Endothelial cell (in vitro differentiated cells): Measurements from ENCODE around the gene FOXK1. TPM values are rescaled to one million over a fixed set of nuclear protein-coding genes. Genes with fewer than 3 reads are reported as not detected.

Experiments
- DNase-seq: peaks from one replicate; pipeline ENCODE4 v3.0.0; 2021; ENCODE audit warnings: low spot score
- H3K27ac Mint-ChIP-seq: one replicate; pipeline ENCODE4 v1.8.0; 2021; ENCODE audit warnings: mixed read lengths, inconsistent platforms; ENCODE audit not compliant: unreplicated experiment
- H3K27me3 Mint-ChIP-seq: one replicate; pipeline ENCODE4 v1.8.0; 2021; ENCODE audit warnings: mild to moderate bottlenecking, moderate library complexity, mixed read lengths, inconsistent platforms; ENCODE audit not compliant: unreplicated experiment
- H3K36me3 Mint-ChIP-seq: one replicate; pipeline ENCODE4 v1.8.0; 2021; ENCODE audit warnings: mild to moderate bottlenecking, low read depth, mixed read lengths, inconsistent platforms; ENCODE audit not compliant: unreplicated experiment
- H3K4me1 Mint-ChIP-seq: one replicate; pipeline ENCODE4 v1.8.0; 2021; ENCODE audit warnings: mild to moderate bottlenecking, mixed read lengths, inconsistent platforms; ENCODE audit not compliant: unreplicated experiment
- H3K4me3 Mint-ChIP-seq: one replicate; pipeline ENCODE4 v1.8.0; 2021; ENCODE audit warnings: mild to moderate bottlenecking, mixed read lengths, inconsistent platforms; ENCODE audit not compliant: unreplicated experiment
- H3K9me3 Mint-ChIP-seq: one replicate; pipeline ENCODE4 v1.8.0; 2021; ENCODE audit warnings: mixed read lengths, inconsistent platforms; ENCODE audit not compliant: unreplicated experiment
- CTCF ChIP-seq: fragments of 200-600 bp; sonication (generic); IDR thresholded peaks from one replicate; pipeline ENCODE4 v1.5.0; 2021; ENCODE audit warnings: antibody characterized with exemption; ENCODE audit not compliant: unreplicated experiment
- total RNA-seq: library from RNA; stranded (reverse); fragmentation: NEBNext Ultra II Directional; extraction: Animal tissue kit (Norgen Biotek cat#: 25700); gene quantifications from one replicate; pipeline ENCODE4 v1.2.1, GENCODE V29; 2021; ENCODE audit not compliant: unreplicated experiment

The FOXK1 gene
- total RNA-seq, 1 donor from 2014 or later, result 73.8 TPM

DNA sequence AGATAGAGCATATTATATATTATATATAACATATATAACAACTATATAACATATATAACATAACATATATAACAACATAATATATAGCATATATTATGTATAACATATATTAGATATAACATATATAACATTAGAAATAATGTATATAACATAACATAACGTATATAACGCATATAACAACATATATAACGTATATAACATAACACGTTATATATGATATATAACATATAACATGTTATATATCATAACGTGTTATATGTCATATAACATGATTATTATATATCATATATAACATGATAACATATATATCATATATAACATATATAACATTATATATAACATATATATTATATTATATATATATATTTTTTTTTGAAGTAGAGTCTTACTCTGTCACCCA lies 97.0 kb downstream of the FOXK1 start:
- peaks cover 32% of the 10 kb centered on the region for H3K36me3 Mint-ChIP-seq
- no peak overlapping the region for H3K4me3 Mint-ChIP-seq

DNA sequence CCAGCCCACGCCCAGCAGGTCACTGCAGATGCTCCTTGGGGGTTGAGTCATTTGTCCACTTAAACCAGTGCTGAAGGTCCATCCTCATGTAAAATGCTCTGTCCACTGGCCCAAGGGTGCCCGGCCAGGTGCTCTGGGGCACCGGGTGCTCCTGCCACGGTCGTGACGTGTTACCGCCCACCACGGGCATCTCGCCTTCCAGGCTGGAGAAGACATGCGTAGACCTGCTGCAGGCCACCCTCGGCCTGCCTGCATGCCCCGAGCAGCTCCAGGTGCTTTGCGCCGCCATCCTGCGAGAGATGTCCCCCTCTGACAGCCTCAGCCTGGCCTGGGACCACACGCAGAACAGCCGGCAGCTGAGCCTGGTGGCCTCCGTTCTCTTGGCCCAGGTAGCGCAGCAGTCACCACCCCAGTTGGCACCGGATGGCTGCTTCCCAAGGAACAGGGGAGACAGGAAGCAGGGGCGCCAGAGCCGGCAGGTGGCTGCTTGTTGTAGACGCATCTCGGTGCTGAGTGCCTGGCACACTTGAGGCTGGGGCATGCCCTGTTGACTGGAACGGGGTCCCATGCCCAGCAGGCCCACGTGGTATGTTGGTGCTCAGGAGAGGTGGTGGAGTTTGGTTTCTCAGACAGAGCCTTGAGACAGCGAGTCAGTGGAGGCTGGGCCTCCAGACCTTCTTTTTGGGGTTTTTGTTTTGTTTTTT lies 99.4 kb downstream of the FOXK1 start:
- Mint-ChIP-seq H3K9me3 (no peaks in the 10 kb centered on the region), H3K4me1 (peaks cover 11% of the 10 kb centered on the region), H3K4me3 (no peak overlapping the region), H3K27me3 (peaks cover 14% of the 10 kb centered on the region), H3K36me3 (peaks cover 25% of the 10 kb centered on the region), H3K27ac (no peak overlapping the region)
- TF ChIP-seq CTCF, result no peak
- no peak for DNase-seq

More for the DNA sequence above, 97.0 kb downstream of the FOXK1 start:
- no peaks in the 10 kb centered on the region for H3K9me3 Mint-ChIP-seq
- peaks cover 23% of the 10 kb centered on the region for H3K27me3 Mint-ChIP-seq
- H3K27ac Mint-ChIP-seq, result no peak overlapping the region
- no peak for DNase-seq
- TF ChIP-seq CTCF, result no peak
- peaks cover 28% of the 10 kb centered on the region for H3K4me1 Mint-ChIP-seq

DNA sequence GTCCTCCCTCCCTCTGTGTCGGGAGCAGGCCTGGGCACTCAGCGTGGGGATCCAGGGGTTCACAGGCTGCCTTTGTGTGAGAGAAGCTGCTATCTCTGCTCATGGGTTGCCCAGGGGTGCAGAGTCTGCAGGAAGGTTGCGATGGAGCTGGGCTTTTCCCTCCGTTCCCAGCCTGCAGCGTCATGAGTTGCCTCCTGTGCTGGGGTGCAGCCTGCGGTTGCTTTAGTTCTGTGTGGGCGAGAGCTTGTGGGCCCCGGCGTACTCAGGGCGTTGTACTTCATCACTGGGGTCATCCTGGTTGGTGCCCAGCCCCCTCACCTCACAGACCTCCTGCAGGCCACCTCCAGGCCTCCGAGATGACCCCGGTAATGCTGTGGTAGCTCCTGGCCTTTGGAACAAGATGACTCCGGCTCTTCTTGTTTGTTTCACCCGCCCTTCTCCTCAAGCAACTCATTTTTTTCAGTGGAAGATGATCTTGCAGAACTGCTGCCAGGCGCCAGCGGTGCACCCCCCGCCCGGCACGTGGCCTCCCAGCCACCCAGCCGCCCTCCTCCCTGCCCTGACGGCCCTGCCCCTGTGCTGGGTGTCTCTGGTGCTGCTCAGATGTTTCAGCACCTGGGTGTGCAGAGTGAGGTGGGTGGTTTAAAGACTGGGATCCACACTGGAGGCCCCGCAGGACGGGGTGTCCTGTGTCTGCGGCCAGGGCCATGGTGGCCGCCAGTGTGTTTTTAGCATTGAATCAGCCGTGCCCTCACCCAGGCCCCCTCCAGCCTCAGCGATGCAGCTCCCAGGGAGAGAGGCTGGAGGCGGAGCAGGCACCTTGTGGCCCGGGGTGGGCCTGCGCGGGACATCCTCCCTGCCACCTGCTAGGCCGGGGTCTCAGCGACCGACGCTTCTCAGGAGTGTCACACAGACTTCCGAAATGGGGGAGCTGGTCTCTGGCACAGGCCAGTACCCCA lies 100.5 kb downstream of the FOXK1 start:
- H3K27ac Mint-ChIP-seq, result no peak overlapping the region
- H3K4me1 Mint-ChIP-seq, result peaks cover 6% of the 10 kb centered on the region
- H3K4me3 Mint-ChIP-seq, result no peak overlapping the region
- H3K27me3 Mint-ChIP-seq, result peaks cover 10% of the 10 kb centered on the region
- DNase-seq, result no peak
- no peaks in the 10 kb centered on the region for H3K9me3 Mint-ChIP-seq
- peaks cover 25% of the 10 kb centered on the region for H3K36me3 Mint-ChIP-seq
- no peak for TF ChIP-seq CTCF

GRCh38 chr7:4783292-4783652 lies 101.2 kb downstream of the FOXK1 start:
- Mint-ChIP-seq H3K27me3 (peaks cover 10% of the 10 kb centered on the region), H3K36me3 (peaks cover 25% of the 10 kb centered on the region), H3K4me1 (peaks cover 2% of the 10 kb centered on the region), H3K9me3 (no peaks in the 10 kb centered on the region), H3K27ac (no peak overlapping the region), H3K4me3 (no peak overlapping the region)
- no peak for TF ChIP-seq CTCF
- no peak for DNase-seq
